GM18873 (cell line): Measurements from ENCODE around the gene KDM6B.
"Not testable (repeated sequence)": the region's sequence is repeated elsewhere in the genome, so short reads cannot be mapped to it uniquely, and the experiment has no call there.

Source experiments
- ATAC-seq: cut with Tn5 transposase; IDR thresholded peaks from one replicate; pipeline ENCODE4 v1.9.1; 2021; ENCODE audit warnings: mild to moderate bottlenecking, moderate library complexity, moderate number of reproducible peaks; ENCODE audit not compliant: unreplicated experiment, low FRiP score

KDM6B gene

GRCh38 chr17:7833795-7834541 is at the start of gene KDM6B:
TSS of gene KDM6B (plus strand) at chr17:7834217. CDS start at chr17:7845555, 11,338 bp downstream.
- ATAC-seq = peak; percentile 32

- no peak for ATAC-seq
Observed at GRCh38 chr17:7786866-7787265, 47.2 kb upstream of the KDM6B start.

- ATAC-seq = no peak
Observed at GRCh38 chr17:7789131-7789530, 44.9 kb upstream of the KDM6B start.

GRCh38 chr17:7790150-7790549 is 43.9 kb upstream of the KDM6B start:
- ATAC-seq = no peak

- ATAC-seq = no peak
Observed at GRCh38 chr17:7792611-7793010, 41.4 kb upstream of the KDM6B start.

- no peak for ATAC-seq
Observed at GRCh38 chr17:7794075-7794663, 39.8 kb upstream of the KDM6B start.

- no peak for ATAC-seq
Observed at GRCh38 chr17:7797976-7798375, 36.0 kb upstream of the KDM6B start.

GRCh38 chr17:7798839-7799238 is 35.2 kb upstream of the KDM6B start:
- no peak for ATAC-seq

- no peak for ATAC-seq
Observed at GRCh38 chr17:7803981-7804380, 30.0 kb upstream of the KDM6B start.

GRCh38 chr17:7806587-7806986 is 27.4 kb upstream of the KDM6B start:
- ATAC-seq = no peak

- no peak for ATAC-seq
Observed at GRCh38 chr17:7807206-7807605, 26.8 kb upstream of the KDM6B start.

GRCh38 chr17:7809086-7809790 is 24.8 kb upstream of the KDM6B start:
- ATAC-seq = no peak

GRCh38 chr17:7809791-7810343 is 24.1 kb upstream of the KDM6B start:
- ATAC-seq = not testable (repeated sequence)

- ATAC-seq = no peak
Observed at GRCh38 chr17:7811251-7811650, 22.8 kb upstream of the KDM6B start.

- ATAC-seq = no peak
Observed at GRCh38 chr17:7814969-7815368, 19.0 kb upstream of the KDM6B start.

- ATAC-seq = no peak
Observed at GRCh38 chr17:7816926-7817642, 16.9 kb upstream of the KDM6B start.

GRCh38 chr17:7817643-7817964 is 16.4 kb upstream of the KDM6B start:
- ATAC-seq = no peak

GRCh38 chr17:7818026-7818425 is 16.0 kb upstream of the KDM6B start:
- ATAC-seq = no peak

GRCh38 chr17:7818746-7819645 is 15.0 kb upstream of the KDM6B start:
- ATAC-seq = no peak

- ATAC-seq = no peak
Observed at GRCh38 chr17:7820231-7820630, 13.8 kb upstream of the KDM6B start.
